HepG2 (cell line): ENCODE data around the gene ABCC10. TPM values are rescaled to one million over a fixed set of nuclear protein-coding genes. Genes with fewer than 3 reads are reported as not detected.
A peak's percentile ranks its signal among the peaks of the same experiment; 100 is the strongest.

Source experiments
- ARID4A ChIP-seq: sonication (generic); formaldehyde crosslinking; IDR thresholded peaks from 2 replicates; pipeline ENCODE4 v1.5.0; 2020; ENCODE audit warnings: mild to moderate bottlenecking, missing genetic modification reagents, borderline replicate concordance
- ARID5B ChIP-seq: IDR thresholded peaks from 2 replicates; pipeline ENCODE4 v1.4.0; 2020; ENCODE audit warnings: mild to moderate bottlenecking, missing genetic modification reagents
- DRAP1 ChIP-seq: IDR thresholded peaks from 2 replicates; pipeline ENCODE4 v1.6.1; 2016; ENCODE audit warnings: missing genetic modification reagents, missing compliant biosample characterization
- ETV5 ChIP-seq: IDR thresholded peaks from 2 replicates; pipeline ENCODE4 v1.6.1; 2018; ENCODE audit warnings: missing biosample characterization, missing genetic modification reagents, inconsistent platforms, borderline replicate concordance
- HMG20A ChIP-seq: IDR thresholded peaks from 2 replicates; pipeline ENCODE4 v1.6.1; 2016; ENCODE audit warnings: borderline replicate concordance
- KMT2A ChIP-seq: sonication (generic); formaldehyde crosslinking; IDR thresholded peaks from 2 replicates; pipeline ENCODE4 v1.4.0; 2020; ENCODE audit warnings: missing genetic modification reagents
- MXI1 ChIP-seq: IDR thresholded peaks from 3 replicates; pipeline ENCODE4 v1.6.1; 2012; ENCODE audit warnings: low read depth, low read length, inconsistent platforms, borderline replicate concordance
- NKX3-1 ChIP-seq: sonication (generic); formaldehyde crosslinking; IDR thresholded peaks from 2 replicates; pipeline ENCODE4 v1.5.0; 2020; ENCODE audit warnings: missing genetic modification reagents
- RARA ChIP-seq: IDR thresholded peaks from 2 replicates; pipeline ENCODE4 v1.6.1; 2016; ENCODE audit warnings: missing genetic modification reagents, missing compliant biosample characterization
- RFX3 ChIP-seq: IDR thresholded peaks from 2 replicates; pipeline ENCODE4 v1.6.1; 2016; ENCODE audit warnings: missing biosample characterization, missing genetic modification reagents
- TIGD3 ChIP-seq: sonication (generic); formaldehyde crosslinking; IDR thresholded peaks from 2 replicates; pipeline ENCODE4 v1.5.1; 2020; ENCODE audit warnings: mild to moderate bottlenecking, missing genetic modification reagents, borderline replicate concordance
- ZBTB44 ChIP-seq: sonication (generic); formaldehyde crosslinking; IDR thresholded peaks from 2 replicates; pipeline ENCODE4 v1.4.0; 2020; ENCODE audit warnings: missing genetic modification reagents
- ZMYM3 ChIP-seq: sonication (generic); formaldehyde crosslinking; IDR thresholded peaks from 2 replicates; pipeline ENCODE4 v1.5.1; 2020; ENCODE audit warnings: mild to moderate bottlenecking, missing genetic modification reagents
- ZMYM4 ChIP-seq: sonication (generic); formaldehyde crosslinking; IDR thresholded peaks from 2 replicates; pipeline ENCODE4 v1.8.1; 2023; ENCODE audit warnings: mild to moderate bottlenecking, missing genetic modification reagents
- ZNF264 ChIP-seq: sonication (generic); formaldehyde crosslinking; IDR thresholded peaks from 2 replicates; pipeline ENCODE4 v1.4.0; 2020; ENCODE audit warnings: missing genetic modification reagents
- ZNF33B ChIP-seq: sonication (generic); formaldehyde crosslinking; IDR thresholded peaks from 2 replicates; pipeline ENCODE4 v1.5.1; 2020; ENCODE audit warnings: mild to moderate bottlenecking, missing genetic modification reagents
- ZNF354B ChIP-seq: sonication (generic); formaldehyde crosslinking; IDR thresholded peaks from 2 replicates; pipeline ENCODE4 v1.8.0; 2022; ENCODE audit warnings: mild to moderate bottlenecking, missing genetic modification reagents
- ZNF549 ChIP-seq: sonication (generic); formaldehyde crosslinking; IDR thresholded peaks from 2 replicates; pipeline ENCODE4 v1.5.0; 2020; ENCODE audit warnings: missing genetic modification reagents
- polyA plus RNA-seq, 8 experiments: library from polyadenylated mRNA; depleted of rRNA in 3 of 8; stranded (reverse) in 7 of 8; unstranded in 1 of 8; fragments of >200 nt; fragmentation: Illumina TruSeq in 4 of 8; extraction: Trizol in 4 of 8; gene quantifications; 2 replicates each; pipeline versions ENCODE4 v1.2.1 to v1.2.3, GENCODE V29; 2011 to 2016; ENCODE audit warnings: low read depth in 4 of 8, missing spikeins in 1 of 8, mixed read lengths in 1 of 8; ENCODE audit not compliant: insufficient read depth in 1 of 8
- total RNA-seq, 5 experiments: library from RNA; depleted of rRNA; stranded (reverse); fragments of >200 nt; fragmentation: Illumina TruSeq; extraction: Trizol; gene quantifications; 2 replicates each; pipeline ENCODE4 v1.2.3, GENCODE V29; 2016; ENCODE audit warnings: low read depth in 1 of 5

ABCC10 gene
- total and polyA plus RNA-seq, 2 of the 13 experiments (the other 11 are each of a cell fraction or from before 2014, with no cell fraction given): 16.0 to 24.3 TPM

GRCh38 chr6:43493833-43494232 is 66.5 kb downstream of the ABCC10 start (continued):
- TF ChIP-seq KMT2A (no peak), ETV5 (peak; percentile 59; the same call in 1 of the 2 replicates), ZBTB44 (CRISPR knock-in tag) (no peak), RFX3 (CRISPR knock-in tag) (no peak), ZNF549 (CRISPR knock-in tag) (peak; percentile 93), HMG20A (0 out of 2 replicates have a peak, but pooled peaks have one; percentile 29), ZNF354B (CRISPR knock-in tag) (no peak), ZMYM3 (CRISPR knock-in tag) (peak; percentile 58), DRAP1 (CRISPR knock-in tag) (peak; percentile 51; the same call in 1 of the 2 replicates), ARID5B (CRISPR knock-in tag) (peak; percentile 80), RARA (CRISPR knock-in tag) (peak; percentile 60), NKX3-1 (CRISPR knock-in tag) (no peak), ZNF33B (no peak), ZNF264 (0 out of 2 replicates have a peak, but pooled peaks have one; percentile 35), MXI1 (no peak), ZMYM4 (CRISPR knock-in tag) (0 out of 2 replicates have a peak, but pooled peaks have one; percentile 25), ARID4A (CRISPR knock-in tag) (peak; percentile 41; the same call in 1 of the 2 replicates), TIGD3 (peak; percentile 64; the same call in 1 of the 2 replicates)
